ENCODE data around the gene TSHR. TPM values are rescaled to one million over a fixed set of nuclear protein-coding genes. Genes with fewer than 3 reads are reported as not detected.

The TSHR gene
- total RNA-seq, 2 donors from 2014 or later: 0.58 TPM; not detected in 1

GRCh38 chr14:81141426-81141825, 186.0 kb downstream of the TSHR start:
- Mint-ChIP-seq H3K27me3 (ENCODE audit: insufficient read depth) (peaks cover 6% of the 10 kb centered on the region), H3K4me1 (peaks cover 8% of the 10 kb centered on the region), H3K9me3 (no peaks in the 10 kb centered on the region), H3K27ac (no peak overlapping the region), H3K4me3 (no peak overlapping the region), H3K36me3 (ENCODE audit: low read depth) (no peaks in the 10 kb centered on the region)
- H3K27me3 ChIP-seq (ENCODE audit: control insufficient read depth, insufficient read depth, low read length, poor library complexity, severe bottlenecking): peaks cover 5% of the 10 kb centered on the region
- no peaks in the 10 kb centered on the region for H3K36me3 ChIP-seq (ENCODE audit: control insufficient read depth, insufficient read depth, low read length)
- DNase-seq: no peak
- no peak overlapping the region for H3K27ac ChIP-seq (ENCODE audit: low read depth, low read length)
- no peaks in the 10 kb centered on the region for H3K9me3 ChIP-seq (ENCODE audit: control insufficient read depth, low read length)
- H3K4me3 ChIP-seq (ENCODE audit: low read length): no peak overlapping the region
- no peak overlapping the region for H3K9ac ChIP-seq (ENCODE audit: extremely low read depth, low read length, poor library complexity, severe bottlenecking)
- no peak for TF ChIP-seq CTCF (conservative IDR thresholded peaks at IDR 0.05)
- 98 to 100% methylated on average over 1 to 2 of the region's 2 CpGs for WGBS, 2 experiments (ENCODE audit: insufficient coverage in 1 of 2, insufficient read length in 1 of 2)
- H3K4me1 ChIP-seq (ENCODE audit: control insufficient read depth, insufficient read depth, low read length): no peaks in the 10 kb centered on the region

- Histone ChIP-seq H3K27me3 (ENCODE audit: control insufficient read depth, insufficient read depth, low read length, poor library complexity, severe bottlenecking) (peaks cover 5% of the 10 kb centered on the region), H3K27ac (ENCODE audit: low read depth, low read length) (no peak overlapping the region), H3K4me1 (ENCODE audit: control insufficient read depth, insufficient read depth, low read length) (peaks cover 5% of the 10 kb centered on the region), H3K4me3 (ENCODE audit: low read length) (no peak overlapping the region), H3K36me3 (ENCODE audit: control insufficient read depth, insufficient read depth, low read length) (no peaks in the 10 kb centered on the region), H3K9me3 (ENCODE audit: control insufficient read depth, low read length) (no peaks in the 10 kb centered on the region), H3K9ac (ENCODE audit: extremely low read depth, low read length, poor library complexity, severe bottlenecking) (no peak overlapping the region)
- Mint-ChIP-seq H3K27me3 (ENCODE audit: insufficient read depth) (peaks cover 6% of the 10 kb centered on the region), H3K4me1 (peaks cover 21% of the 10 kb centered on the region), H3K9me3 (no peaks in the 10 kb centered on the region), H3K27ac (no peak overlapping the region), H3K4me3 (no peak overlapping the region), H3K36me3 (ENCODE audit: low read depth) (no peaks in the 10 kb centered on the region)
- no peak for TF ChIP-seq CTCF (conservative IDR thresholded peaks at IDR 0.05)
- WGBS, 2 experiments (ENCODE audit: insufficient coverage in 1 of 2, insufficient read length in 1 of 2): 92 to 95% methylated on average over 8 of the region's 8 CpGs
- DNase-seq: no peak
Observed at GRCh38 chr14:81143793-81144192, 188.4 kb downstream of the TSHR start.

- 92 to 100% methylated on average over 2 to 3 of the region's 3 CpGs for WGBS, 2 experiments (ENCODE audit: insufficient coverage in 1 of 2, insufficient read length in 1 of 2)
Observed at GRCh38 chr14:81144824-81145603, 189.6 kb downstream of the TSHR start.

More at GRCh38 chr14:81144824-81145603, 189.6 kb downstream of the TSHR start:
- peaks cover 5% of the 10 kb centered on the region for H3K4me1 ChIP-seq (ENCODE audit: control insufficient read depth, insufficient read depth, low read length)
- H3K27ac ChIP-seq (ENCODE audit: low read depth, low read length): no peak overlapping the region
- no peaks in the 10 kb centered on the region for H3K9me3 ChIP-seq (ENCODE audit: control insufficient read depth, low read length)
- peaks cover 21% of the 10 kb centered on the region for H3K4me1 Mint-ChIP-seq
- peaks cover 6% of the 10 kb centered on the region for H3K27me3 Mint-ChIP-seq (ENCODE audit: insufficient read depth)
- no peaks in the 10 kb centered on the region for H3K36me3 Mint-ChIP-seq (ENCODE audit: low read depth)
- H3K27me3 ChIP-seq (ENCODE audit: control insufficient read depth, insufficient read depth, low read length, poor library complexity, severe bottlenecking): peaks cover 5% of the 10 kb centered on the region
- H3K4me3 Mint-ChIP-seq: no peak overlapping the region
- no peaks in the 10 kb centered on the region for H3K36me3 ChIP-seq (ENCODE audit: control insufficient read depth, insufficient read depth, low read length)
- no peak overlapping the region for H3K4me3 ChIP-seq (ENCODE audit: low read length)
- DNase-seq: no peak
- H3K9ac ChIP-seq (ENCODE audit: extremely low read depth, low read length, poor library complexity, severe bottlenecking): no peak overlapping the region
- H3K9me3 Mint-ChIP-seq: no peaks in the 10 kb centered on the region
- no peak for TF ChIP-seq CTCF (conservative IDR thresholded peaks at IDR 0.05)
- H3K27ac Mint-ChIP-seq: no peak overlapping the region

All from endodermal cell (in vitro differentiated cells).